GM23338 (cell line): ENCODE results near the gene RUNX1.

Experiments used
- CREB1 ChIP-seq: fragments of 250-450 bp; sonication (Bioruptor Pico); IDR thresholded peaks from 2 replicates; pipeline ENCODE4 v1.5.0; 2020; ENCODE audit warnings: low read depth, mild to moderate bottlenecking, moderate library complexity
- EZH2 ChIP-seq: fragments of 200-600 bp; sonication (generic); IDR thresholded peaks from one replicate; pipeline ENCODE4 v1.8.0; 2017; ENCODE audit warnings: antibody characterized with exemption, mild to moderate bottlenecking, low read depth; ENCODE audit not compliant: unreplicated experiment
- EZH2phosphoT487 ChIP-seq: fragments of 200-600 bp; sonication (generic); IDR thresholded peaks from one replicate; pipeline ENCODE4 v1.8.1; 2018; ENCODE audit warnings: antibody characterized with exemption; ENCODE audit not compliant: unreplicated experiment
- JUNB ChIP-seq: IDR thresholded peaks from one replicate; pipeline ENCODE4 v1.6.1; 2016; ENCODE audit warnings: antibody characterized with exemption; ENCODE audit not compliant: unreplicated experiment
- POLR2AphosphoS5 ChIP-seq: IDR thresholded peaks from 2 replicates; pipeline ENCODE4 v1.6.1; 2016; ENCODE audit warnings: antibody characterized with exemption, low read depth
- TF ChIP-seq, protein P1 (sequence below), 2 experiments: fragments of 200-600 bp in 1 of 2; sonication (generic) in 1 of 2; conservative IDR thresholded peaks; 2 replicates each; pipeline versions ENCODE4 v1.5.1 to v1.6.1; 2016 to 2017; ENCODE audit warnings: antibody characterized with exemption in 2 of 2, low read depth in 2 of 2, mild to moderate bottlenecking in 2 of 2, moderate library complexity in 1 of 2

DNA sequence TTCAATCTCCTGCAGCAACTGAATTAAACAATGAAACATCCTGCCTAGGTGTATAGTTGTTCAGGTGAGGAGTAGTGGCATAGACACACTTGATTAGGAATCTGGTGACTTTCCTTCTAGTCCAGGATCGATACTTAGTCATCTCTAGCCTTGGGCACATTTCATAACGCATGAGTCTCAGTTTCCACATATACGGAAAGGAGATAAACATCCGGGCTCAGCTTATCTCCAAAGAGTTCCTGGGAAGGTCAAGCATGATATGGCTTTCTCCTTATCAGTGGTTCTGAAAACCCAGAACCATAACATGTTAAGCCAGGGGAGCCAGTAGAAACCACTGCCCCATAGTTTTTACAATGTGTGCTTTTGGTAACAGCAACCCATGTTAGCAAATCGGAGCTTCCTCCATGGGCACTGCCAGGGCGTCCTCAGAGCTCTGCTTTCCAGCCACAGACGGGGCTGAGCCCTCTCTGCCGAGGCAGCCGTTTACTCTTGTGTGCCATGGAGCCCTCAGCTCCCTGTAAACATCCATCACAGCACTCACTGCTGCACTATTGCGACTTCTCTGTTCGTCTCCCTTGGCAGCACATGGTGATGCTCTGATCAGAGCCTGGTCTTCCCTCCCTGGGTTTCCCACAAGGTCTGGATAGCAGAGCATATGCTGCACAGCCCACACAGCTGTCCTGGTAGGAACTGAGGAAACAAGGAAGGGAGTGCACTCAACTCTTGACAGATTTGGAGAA, 34.6 kb downstream of the RUNX1 start:
- TF ChIP-seq, protein P1, sequence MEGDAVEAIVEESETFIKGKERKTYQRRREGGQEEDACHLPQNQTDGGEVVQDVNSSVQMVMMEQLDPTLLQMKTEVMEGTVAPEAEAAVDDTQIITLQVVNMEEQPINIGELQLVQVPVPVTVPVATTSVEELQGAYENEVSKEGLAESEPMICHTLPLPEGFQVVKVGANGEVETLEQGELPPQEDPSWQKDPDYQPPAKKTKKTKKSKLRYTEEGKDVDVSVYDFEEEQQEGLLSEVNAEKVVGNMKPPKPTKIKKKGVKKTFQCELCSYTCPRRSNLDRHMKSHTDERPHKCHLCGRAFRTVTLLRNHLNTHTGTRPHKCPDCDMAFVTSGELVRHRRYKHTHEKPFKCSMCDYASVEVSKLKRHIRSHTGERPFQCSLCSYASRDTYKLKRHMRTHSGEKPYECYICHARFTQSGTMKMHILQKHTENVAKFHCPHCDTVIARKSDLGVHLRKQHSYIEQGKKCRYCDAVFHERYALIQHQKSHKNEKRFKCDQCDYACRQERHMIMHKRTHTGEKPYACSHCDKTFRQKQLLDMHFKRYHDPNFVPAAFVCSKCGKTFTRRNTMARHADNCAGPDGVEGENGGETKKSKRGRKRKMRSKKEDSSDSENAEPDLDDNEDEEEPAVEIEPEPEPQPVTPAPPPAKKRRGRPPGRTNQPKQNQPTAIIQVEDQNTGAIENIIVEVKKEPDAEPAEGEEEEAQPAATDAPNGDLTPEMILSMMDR (conservative IDR thresholded peaks at IDR 0.05; ENCODE audit: low read depth in 2 of 2), result no peak
- no peak for TF ChIP-seq JUNB
- TF ChIP-seq EZH2, result no peak
- TF ChIP-seq POLR2AphosphoS5, result no peak
- TF ChIP-seq CREB1 (CRISPR knock-in tag), result no peak
- TF ChIP-seq EZH2phosphoT487, result no peak
